GM19240 (cell line): ENCODE measurements around the gene LOXL3.
"Not testable (repeated sequence)": the region's sequence is repeated elsewhere in the genome, so short reads cannot be mapped to it uniquely, and the experiment has no call there.

Experiments used
- DNase-seq: peaks from one replicate; pipeline ENCODE4 v3.0.0; 2011; ENCODE audit warnings: low spot score; ENCODE audit not compliant: insufficient read length

LOXL3 gene

DNA sequence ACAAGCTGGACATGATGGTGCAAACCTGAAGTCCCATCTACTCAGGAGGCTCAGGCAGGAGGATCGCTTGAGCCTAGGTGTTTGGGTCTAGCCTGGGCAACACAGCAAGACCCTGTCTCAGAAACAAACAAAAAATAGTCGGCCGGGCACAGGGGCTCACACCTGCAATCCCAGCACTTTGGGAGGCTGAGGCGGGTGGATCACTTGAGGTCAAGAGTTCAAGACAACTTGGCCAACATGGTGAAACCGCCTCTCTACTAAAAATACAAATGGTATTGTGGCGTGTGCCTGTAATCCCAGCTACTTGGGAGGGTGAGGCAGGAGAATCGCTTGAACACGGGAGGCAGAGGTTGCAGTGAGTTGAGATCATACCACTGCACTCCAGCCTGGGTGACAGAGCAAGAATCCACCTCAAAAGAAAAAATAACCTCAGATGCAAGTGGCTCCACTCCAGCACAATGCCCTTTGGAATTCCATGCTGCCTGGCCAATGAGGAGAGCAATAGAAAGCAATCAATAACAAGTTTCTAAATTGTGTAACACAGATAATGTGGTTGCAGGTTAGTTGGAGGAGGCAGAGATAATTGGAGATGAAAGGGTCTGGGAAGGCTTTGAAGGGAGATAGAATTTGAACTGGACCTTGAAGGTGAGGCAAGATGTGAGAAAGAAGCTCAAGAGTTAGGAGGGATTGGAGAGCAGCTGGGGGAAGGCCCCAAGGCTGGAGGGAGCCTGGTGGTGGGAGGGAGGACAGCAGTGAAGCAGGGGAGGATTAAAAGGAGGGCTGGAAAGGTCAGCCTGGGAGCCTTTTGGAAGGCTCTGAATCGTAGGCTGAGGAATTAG is 64.9 kb downstream of the LOXL3 start:
- no peak for DNase-seq

DNA sequence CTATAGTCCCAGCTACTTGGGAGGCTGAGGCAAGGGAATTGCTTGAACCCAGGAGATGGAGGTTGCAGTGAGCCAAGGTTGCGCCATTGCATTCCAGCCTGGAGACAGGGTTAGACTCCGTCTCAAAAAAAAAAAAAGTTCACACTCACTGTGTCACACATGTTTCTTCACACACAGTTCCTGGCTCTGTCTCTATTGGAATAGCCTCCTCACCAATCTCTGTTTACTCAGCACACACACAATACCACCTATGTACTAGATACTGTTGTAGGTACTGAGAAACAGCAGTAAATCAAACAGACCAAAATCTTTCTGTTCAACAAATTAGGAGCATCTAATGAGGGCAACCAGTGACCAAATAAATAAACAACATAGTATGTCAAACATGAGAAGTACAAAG is 67.6 kb downstream of the LOXL3 start:
- DNase-seq = no peak

DNA sequence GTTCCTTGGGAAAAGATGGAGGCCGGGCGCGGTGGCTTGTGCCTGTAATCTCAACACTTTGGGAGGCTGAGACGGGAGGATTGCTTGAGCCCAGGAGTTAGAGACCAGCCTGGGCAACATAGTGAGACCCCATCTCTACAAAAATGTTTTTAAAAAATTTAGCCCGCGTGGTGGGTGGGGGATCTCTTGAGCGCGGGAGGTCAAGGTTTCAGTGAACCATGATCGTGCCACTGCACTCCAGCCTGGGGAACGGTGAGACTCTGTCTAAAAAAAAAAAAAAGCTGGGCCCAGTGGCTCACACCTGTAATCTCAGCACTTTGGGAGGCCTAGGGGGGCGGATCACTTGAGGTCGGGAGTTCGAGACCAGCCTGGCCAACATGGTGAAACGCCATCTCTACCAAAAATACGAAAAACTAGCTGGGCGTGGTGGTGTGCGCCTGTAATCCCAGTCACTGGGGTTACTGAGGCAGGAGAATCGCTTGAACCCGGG is 70.0 kb downstream of the LOXL3 start:
- not testable (repeated sequence) for DNase-seq

DNA sequence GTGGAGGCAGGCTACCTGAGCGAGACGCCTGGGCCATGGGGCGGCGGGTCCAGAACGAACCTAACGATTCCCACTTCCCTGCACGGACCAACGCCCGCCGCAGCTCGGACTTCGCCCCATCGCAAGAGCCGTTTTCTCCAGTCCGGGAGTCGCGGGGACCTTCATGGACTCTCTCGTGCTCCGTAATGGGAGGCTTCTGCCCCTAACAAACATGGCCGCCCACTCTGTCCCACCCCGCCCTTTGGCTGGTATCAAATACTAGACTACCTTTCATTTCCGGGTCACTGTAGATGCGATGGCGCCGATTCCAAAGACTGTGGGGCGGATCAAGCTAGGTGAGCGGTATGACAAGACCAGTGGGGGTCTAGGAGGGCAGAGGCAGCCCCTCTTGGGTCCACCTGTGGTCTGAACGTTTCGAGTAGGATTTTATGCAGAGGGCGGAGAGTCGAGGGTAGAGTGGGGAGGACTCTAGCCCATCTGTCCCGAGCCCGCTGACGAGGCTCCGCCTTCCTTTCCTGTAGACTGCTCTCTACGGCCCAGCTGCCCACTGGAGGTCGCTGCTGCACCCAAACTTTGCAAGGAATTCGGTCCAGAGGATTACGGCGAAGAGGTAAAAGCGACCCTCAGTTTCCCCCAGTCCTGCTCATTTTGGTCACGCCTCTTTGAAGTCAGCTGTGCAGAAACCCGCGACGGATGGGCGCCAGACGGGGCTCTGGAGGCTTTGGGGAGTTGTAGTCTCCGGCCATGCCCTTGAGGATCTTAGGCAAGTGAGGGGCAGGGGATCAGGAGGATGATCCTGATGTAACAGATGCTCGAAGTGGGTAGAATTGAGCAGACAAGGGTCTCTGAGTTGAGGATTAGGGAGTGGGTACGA is 70.7 kb downstream of the LOXL3 start, which contains the start of the genes CCDC142 and TTC31:
Gene CCDC142 (minus strand): TSS at position 198 of the 874 bp plus-strand sequence. CDS start 161 bp downstream, at position 37.
Gene TTC31 (plus strand): TSS at position 281 of the 874 bp plus-strand sequence. CDS start 15 bp downstream, at position 296.
- peak; percentile 89 for DNase-seq
